Neural progenitor cell (in vitro differentiated cells): Measurements from ENCODE around the gene TSC22D3.

Experiments used
- EZH2 ChIP-seq: fragments of 200-600 bp; sonication (generic); IDR thresholded peaks from 2 replicates; pipeline ENCODE4 v1.6.1; 2017; ENCODE audit warnings: antibody characterized with exemption, mild to moderate bottlenecking, moderate library complexity
- EZH2phosphoT487 ChIP-seq: fragments of 200-600 bp; sonication (generic); IDR thresholded peaks from 2 replicates; pipeline ENCODE4 v1.6.1; 2017; ENCODE audit warnings: antibody characterized with exemption
- TF ChIP-seq, protein P1 (sequence below): fragments of 200-600 bp; sonication (generic); IDR thresholded peaks from 2 replicates; pipeline ENCODE4 v1.5.1; 2017; ENCODE audit warnings: antibody characterized with exemption, mild to moderate bottlenecking

DNA sequence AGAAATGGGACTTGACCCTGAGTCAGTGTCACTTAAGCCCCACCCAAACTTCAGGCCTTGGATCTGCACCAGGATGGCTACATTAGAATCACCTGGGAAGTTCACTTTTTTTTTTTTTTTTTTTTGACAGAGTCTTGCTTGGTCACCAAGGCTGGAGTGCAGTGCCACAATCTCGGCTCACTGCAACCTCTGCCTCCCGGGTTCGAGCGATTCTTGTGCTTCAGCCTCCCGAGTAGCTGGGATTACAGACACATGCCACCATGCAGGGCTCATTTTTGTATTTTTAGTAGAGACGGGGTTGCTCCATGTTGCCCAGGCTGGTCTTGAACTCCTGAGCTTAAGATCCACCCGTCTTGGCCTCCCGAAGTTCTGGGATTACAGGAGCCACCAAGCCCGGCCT lies 4.9 kb upstream of the TSC22D3 start:
- TF ChIP-seq, protein P1, sequence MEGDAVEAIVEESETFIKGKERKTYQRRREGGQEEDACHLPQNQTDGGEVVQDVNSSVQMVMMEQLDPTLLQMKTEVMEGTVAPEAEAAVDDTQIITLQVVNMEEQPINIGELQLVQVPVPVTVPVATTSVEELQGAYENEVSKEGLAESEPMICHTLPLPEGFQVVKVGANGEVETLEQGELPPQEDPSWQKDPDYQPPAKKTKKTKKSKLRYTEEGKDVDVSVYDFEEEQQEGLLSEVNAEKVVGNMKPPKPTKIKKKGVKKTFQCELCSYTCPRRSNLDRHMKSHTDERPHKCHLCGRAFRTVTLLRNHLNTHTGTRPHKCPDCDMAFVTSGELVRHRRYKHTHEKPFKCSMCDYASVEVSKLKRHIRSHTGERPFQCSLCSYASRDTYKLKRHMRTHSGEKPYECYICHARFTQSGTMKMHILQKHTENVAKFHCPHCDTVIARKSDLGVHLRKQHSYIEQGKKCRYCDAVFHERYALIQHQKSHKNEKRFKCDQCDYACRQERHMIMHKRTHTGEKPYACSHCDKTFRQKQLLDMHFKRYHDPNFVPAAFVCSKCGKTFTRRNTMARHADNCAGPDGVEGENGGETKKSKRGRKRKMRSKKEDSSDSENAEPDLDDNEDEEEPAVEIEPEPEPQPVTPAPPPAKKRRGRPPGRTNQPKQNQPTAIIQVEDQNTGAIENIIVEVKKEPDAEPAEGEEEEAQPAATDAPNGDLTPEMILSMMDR = no peak
- no peak for TF ChIP-seq EZH2phosphoT487
- no peak for TF ChIP-seq EZH2
